Spleen (tissue), 7 donors: Measurements from ENCODE around the gene HDAC4.

Experiments used
- POLR2A ChIP-seq, 3 donors: fragments of 450-650 bp; IDR thresholded peaks; one replicate each; pipeline ENCODE4 v1.5.1; 2017; ENCODE audit warnings: antibody characterized with exemption in 3 of 3, mild to moderate bottlenecking in 1 of 3
- TF ChIP-seq, protein P1 (sequence below), 11 experiments: fragments of 200-600 bp in 7 of 11; fragments of 450-650 bp in 4 of 11; sonication (generic) in 4 of 11; IDR thresholded peaks in 8 of 11; conservative IDR thresholded peaks in 3 of 11; 1 replicate in 7 of 11; 2 replicates in 4 of 11; pipeline versions ENCODE4 v1.4.0 to v1.8.0; 2016 to 2021; ENCODE audit warnings: antibody characterized with exemption in 11 of 11, inconsistent platforms in 4 of 11, mild to moderate bottlenecking in 1 of 11
- donor health status: DM: no; HTN: no; CAD: no; lungs with moderate emphysema.
- donor health status: DM: no; HTN: no; CAD: no.
- donor health status: DM: no; HTN: no; CAD: no.

DNA sequence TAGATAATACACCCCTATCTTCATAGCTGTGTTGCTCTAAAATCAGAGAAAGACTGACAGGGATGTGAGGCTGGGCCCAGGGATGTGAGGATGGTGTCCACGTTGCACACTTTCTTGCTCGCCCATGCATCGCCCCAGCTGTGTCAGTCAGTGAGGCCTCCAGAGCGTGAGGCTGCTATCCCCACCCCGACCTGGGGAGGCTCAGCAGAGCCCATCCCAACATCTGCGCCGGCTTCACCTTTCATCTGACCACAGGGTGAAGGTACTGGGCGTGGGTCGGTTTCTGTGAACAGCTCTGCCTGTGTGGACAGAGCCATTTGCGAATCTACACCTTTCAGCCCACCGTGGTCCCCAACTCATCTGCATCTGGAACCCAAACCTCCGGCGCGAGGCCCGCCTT is 255.7 kb downstream of the HDAC4 start:
- TF ChIP-seq, protein P1, sequence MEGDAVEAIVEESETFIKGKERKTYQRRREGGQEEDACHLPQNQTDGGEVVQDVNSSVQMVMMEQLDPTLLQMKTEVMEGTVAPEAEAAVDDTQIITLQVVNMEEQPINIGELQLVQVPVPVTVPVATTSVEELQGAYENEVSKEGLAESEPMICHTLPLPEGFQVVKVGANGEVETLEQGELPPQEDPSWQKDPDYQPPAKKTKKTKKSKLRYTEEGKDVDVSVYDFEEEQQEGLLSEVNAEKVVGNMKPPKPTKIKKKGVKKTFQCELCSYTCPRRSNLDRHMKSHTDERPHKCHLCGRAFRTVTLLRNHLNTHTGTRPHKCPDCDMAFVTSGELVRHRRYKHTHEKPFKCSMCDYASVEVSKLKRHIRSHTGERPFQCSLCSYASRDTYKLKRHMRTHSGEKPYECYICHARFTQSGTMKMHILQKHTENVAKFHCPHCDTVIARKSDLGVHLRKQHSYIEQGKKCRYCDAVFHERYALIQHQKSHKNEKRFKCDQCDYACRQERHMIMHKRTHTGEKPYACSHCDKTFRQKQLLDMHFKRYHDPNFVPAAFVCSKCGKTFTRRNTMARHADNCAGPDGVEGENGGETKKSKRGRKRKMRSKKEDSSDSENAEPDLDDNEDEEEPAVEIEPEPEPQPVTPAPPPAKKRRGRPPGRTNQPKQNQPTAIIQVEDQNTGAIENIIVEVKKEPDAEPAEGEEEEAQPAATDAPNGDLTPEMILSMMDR (IDR thresholded peaks at IDR 0.05 in 8 of 11, conservative IDR thresholded peaks at IDR 0.05 in 3 of 11) = no peak
- no peak for TF ChIP-seq POLR2A (IDR thresholded peaks at IDR 0.05)
